Measurements from ENCODE around the gene PRADC1. TPM values are rescaled to one million over a fixed set of nuclear protein-coding genes. Genes with fewer than 3 reads are reported as not detected.

Gene PRADC1
- total and polyA plus RNA-seq, 9 of the 15 experiments (the other 6 are each of a cell fraction or from before 2014, with no cell fraction given), result 7.3 to 47.4 (median 34.2) TPM

GRCh38 chr2:73233154-73233931 lies at the start of gene PRADC1 (continued):
- peak; percentile 42 for TF ChIP-seq RBBP5 (IDR thresholded peaks at IDR 0.05; ENCODE audit: borderline replicate concordance, insufficient read depth, low read length, poor library complexity, severe bottlenecking)
- TF ChIP-seq ZNF197 (CRISPR knock-in tag; IDR thresholded peaks at IDR 0.05; ENCODE audit: low read depth), result no peak
- TF ChIP-seq SMARCC2 (IDR thresholded peaks at IDR 0.05; ENCODE audit: low read depth), result no peak
- peak; percentile 76 for TF ChIP-seq ZBTB2 (IDR thresholded peaks at IDR 0.05)
- TF ChIP-seq SMC3 (conservative IDR thresholded peaks at IDR 0.05; ENCODE audit: insufficient read depth, low read depth, low read length), result no peak
- no peak for TF ChIP-seq BACH1 (tag; IDR thresholded peaks at IDR 0.05)
- TF ChIP-seq, protein P1, sequence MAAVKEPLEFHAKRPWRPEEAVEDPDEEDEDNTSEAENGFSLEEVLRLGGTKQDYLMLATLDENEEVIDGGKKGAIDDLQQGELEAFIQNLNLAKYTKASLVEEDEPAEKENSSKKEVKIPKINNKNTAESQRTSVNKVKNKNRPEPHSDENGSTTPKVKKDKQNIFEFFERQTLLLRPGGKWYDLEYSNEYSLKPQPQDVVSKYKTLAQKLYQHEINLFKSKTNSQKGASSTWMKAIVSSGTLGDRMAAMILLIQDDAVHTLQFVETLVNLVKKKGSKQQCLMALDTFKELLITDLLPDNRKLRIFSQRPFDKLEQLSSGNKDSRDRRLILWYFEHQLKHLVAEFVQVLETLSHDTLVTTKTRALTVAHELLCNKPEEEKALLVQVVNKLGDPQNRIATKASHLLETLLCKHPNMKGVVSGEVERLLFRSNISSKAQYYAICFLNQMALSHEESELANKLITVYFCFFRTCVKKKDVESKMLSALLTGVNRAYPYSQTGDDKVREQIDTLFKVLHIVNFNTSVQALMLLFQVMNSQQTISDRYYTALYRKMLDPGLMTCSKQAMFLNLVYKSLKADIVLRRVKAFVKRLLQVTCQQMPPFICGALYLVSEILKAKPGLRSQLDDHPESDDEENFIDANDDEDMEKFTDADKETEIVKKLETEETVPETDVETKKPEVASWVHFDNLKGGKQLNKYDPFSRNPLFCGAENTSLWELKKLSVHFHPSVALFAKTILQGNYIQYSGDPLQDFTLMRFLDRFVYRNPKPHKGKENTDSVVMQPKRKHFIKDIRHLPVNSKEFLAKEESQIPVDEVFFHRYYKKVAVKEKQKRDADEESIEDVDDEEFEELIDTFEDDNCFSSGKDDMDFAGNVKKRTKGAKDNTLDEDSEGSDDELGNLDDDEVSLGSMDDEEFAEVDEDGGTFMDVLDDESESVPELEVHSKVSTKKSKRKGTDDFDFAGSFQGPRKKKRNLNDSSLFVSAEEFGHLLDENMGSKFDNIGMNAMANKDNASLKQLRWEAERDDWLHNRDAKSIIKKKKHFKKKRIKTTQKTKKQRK (IDR thresholded peaks at IDR 0.05; ENCODE audit: borderline replicate concordance, low read depth, low read length), result peak; percentile 91
- no peak for TF ChIP-seq KAT2B (IDR thresholded peaks at IDR 0.05; ENCODE audit: low read depth, low read length)
- peak; percentile 30 for TF ChIP-seq FIP1L1 (IDR thresholded peaks at IDR 0.05; ENCODE audit: low read depth, low read length, poor library complexity, severe bottlenecking)
- TF ChIP-seq ESRRA (IDR thresholded peaks at IDR 0.05; ENCODE audit: borderline replicate concordance, low read depth), result 0 out of 2 replicates have a peak, but pooled peaks have one; percentile 4
- TF ChIP-seq BCLAF1 (IDR thresholded peaks at IDR 0.05; ENCODE audit: borderline replicate concordance in 1 of 2, control insufficient read depth in 1 of 2, low read depth in 2 of 2, low read length in 1 of 2), result no peak
- TF ChIP-seq NCOA1 (IDR thresholded peaks at IDR 0.05; ENCODE audit: low read depth), result no peak
- TF ChIP-seq ELF4 (CRISPR knock-in tag; IDR thresholded peaks at IDR 0.05), result no peak
- TF ChIP-seq SMARCA4 (IDR thresholded peaks at IDR 0.05), result peak; percentile 12; the same call in 1 of the 2 replicates
- TF ChIP-seq ZNF282 (CRISPR knock-in tag; IDR thresholded peaks at IDR 0.05), result no peak
- TF ChIP-seq ZNF263 (CRISPR knock-in tag; IDR thresholded peaks at IDR 0.05; ENCODE audit: borderline replicate concordance), result peak; percentile 94
- no peak for TF ChIP-seq ZNF280A (IDR thresholded peaks at IDR 0.05; ENCODE audit: low read depth, partially characterized antibody)

All from K562 (cell line).